Activated T-cell treated with anti-CD3 and anti-CD28 coated beads for 1 hour (primary cell): ENCODE results near the gene MADD.

ENCODE experiments used
- DNase-seq: peaks from one replicate; pipeline ENCODE4 v3.0.0-alpha.2; 2020; ENCODE audit warnings: low read depth

The MADD gene

GRCh38 chr11:47340010-47340409, 70.1 kb downstream of the MADD start:
- DNase-seq = no peak

DNA sequence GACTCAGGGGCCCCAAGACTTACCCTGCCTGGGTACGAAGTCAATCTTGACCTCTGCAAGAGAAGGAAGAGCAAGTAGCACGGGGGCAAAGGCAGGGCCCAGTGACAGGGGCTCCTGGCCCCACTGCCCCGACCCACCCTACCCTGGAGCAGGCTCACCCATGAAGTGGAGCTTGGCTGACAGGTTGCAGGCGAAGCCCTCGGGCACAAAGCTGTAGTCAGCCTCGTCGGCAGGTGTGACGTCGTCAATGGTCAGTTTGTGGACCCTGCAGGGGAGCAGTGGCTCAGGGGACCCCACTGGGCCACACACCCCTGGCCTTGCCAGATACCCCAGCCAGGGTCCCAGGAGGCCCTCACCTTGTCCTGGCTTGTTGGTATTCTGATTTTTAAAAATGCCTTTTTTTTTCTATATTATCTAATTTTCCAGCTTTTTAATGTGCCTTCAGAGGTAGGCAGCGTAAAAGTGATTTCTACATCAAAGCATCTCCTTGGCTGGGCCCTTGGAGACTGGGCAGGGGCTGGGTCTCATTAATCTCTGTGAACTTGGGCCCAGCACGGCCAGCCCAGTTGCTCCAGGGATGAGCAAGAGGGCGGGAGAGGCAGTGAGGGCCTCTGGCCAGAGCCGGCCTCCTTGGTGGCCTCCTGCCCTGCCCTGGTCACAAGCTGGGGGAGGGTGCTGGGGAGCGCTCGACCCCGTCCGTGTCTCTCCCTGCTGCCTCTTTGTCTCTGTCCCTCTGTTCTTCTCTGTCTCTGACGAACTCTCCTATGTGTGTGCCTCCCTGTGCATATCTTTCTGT, 71.2 kb downstream of the MADD start:
- DNase-seq = no peak

- DNase-seq = no peak
Observed at GRCh38 chr11:47342036-47342803, 72.3 kb downstream of the MADD start.

GRCh38 chr11:47342854-47343253, 72.9 kb downstream of the MADD start:
- DNase-seq = no peak

DNA sequence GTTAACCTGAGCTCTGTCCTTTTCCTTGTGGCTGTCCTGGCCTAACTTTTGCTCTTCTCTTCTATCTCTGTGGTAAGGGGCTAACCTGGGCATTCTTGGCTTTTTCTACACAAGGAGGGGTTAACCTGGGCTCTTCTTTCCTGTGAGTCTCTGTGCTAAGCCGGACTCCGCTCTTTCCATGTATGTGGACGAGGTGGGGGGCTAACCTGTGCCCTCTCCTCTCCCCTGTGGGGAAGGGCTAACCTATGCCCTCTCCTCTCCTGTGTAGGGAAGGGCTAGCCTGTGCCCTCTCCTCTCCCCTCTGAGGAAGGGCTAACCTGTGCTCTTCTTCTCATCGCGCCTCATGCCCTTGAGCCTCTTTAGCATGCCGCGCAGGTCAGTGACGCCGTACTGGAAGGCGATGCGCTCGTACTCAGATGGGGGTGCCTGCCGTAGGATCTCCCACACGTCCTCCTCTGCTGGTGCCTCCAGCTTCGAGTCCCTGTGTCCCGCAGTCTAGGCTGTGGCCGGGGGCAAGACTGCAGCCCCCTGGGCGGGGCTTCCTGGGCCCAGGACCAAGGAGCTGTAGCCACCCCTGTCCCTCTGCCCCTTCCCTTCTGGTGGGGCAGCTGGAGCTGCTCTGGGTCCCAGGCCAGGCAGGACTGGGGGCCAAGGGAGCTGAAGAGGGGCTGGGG, 76.1 kb downstream of the MADD start:
- DNase-seq = no peak

DNA sequence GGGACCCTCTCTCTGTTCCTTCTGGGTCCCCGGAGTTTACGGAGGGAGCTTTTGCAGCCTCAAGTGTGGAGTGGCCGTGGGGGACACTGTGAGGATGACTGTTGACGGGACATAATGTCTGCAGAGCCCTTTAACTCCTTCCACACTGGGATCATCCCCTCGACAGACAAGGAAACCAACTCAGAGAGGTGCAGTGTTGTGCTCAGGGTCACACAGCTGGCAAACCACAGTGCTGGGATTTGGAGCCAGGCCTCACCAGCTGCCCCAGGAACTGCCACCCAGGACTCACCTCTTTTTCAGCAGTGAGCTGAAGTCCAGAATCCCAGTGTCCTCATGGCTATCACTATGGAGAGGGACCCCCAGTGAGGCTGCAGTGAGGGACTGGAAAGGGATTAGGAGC, 77.2 kb downstream of the MADD start:
- DNase-seq = no peak

DNA sequence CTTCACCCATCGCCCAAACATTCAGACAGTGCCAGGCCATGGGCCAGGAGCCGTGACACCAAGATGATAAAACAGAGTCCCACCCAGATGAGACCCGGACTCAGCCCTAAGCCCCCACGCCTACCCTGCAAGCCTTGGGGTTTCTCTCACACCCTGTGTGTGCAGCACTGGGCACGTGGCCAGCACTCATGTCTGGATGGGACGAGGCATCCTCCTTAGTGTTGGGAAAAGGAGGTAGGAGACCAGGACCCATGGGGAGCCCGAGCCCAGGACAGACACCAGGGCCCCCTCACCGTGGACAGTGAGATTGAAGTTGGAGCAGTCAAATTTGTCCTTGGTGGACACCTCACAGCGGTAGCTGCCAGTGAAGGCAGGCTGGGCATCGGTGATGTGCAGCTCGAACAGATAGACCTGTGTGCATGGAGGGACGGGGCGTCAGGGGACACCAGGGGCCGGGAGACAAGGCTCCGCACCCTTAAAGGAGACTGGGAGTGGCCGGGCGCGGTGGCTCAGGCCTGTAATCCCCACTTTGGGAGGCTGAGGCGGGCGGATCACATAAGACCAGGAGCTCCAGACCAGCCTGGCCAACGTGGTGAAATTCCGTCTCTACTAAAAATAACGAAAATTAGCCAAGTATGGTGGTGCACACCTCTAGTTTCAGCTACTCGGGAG, 78.3 kb downstream of the MADD start:
- DNase-seq = no peak

- no peak for DNase-seq
Observed at GRCh38 chr11:47348859-47349258, 78.9 kb downstream of the MADD start.

DNA sequence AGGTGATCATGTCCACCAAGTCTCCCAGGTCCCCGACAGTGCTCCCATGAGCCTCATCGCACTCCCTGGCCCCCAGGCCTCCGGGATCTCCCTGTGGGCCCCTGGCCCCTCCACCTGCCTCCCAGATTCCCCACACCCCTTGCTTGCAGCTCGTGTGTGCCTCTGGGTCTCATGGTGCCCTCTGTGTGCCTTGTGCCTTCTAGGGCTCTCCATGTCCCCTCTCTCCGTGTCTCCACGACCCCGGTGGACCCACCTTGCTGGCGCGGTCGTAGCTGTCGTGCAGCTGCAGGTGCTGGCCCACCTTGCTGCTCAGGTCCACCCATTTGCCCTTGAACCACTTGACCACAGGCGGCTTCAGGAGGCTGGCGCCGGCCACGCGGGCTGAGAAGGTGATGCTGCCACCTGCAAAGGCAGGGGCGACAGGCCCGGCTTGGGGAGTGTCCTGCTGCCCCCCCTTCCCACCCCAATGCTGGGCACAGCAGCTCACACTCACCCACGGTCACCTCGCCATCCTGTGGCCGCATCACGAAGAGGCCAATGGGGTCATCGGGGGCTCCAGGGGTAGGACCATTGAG, 79.7 kb downstream of the MADD start:
- DNase-seq = no peak

DNA sequence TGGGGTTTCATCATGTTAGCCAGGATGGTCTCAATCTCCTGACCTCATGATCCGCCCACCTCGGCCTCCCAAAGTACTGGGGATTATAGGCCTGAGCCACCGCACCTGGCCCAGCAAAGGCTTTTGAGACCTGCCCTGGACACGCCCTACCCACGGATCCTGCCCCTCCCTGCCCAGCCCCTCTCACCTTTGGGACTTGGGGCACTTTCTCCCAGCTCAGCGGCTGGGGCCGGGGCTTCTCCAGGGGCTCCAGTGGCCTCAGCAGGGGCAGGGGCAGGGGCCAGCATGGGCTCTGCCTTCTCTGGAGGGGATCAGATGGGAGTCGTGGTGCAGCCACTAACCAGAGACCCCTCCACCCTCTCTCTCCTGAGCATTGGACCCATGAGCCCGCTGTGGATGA, 80.4 kb downstream of the MADD start:
- no peak for DNase-seq

DNA sequence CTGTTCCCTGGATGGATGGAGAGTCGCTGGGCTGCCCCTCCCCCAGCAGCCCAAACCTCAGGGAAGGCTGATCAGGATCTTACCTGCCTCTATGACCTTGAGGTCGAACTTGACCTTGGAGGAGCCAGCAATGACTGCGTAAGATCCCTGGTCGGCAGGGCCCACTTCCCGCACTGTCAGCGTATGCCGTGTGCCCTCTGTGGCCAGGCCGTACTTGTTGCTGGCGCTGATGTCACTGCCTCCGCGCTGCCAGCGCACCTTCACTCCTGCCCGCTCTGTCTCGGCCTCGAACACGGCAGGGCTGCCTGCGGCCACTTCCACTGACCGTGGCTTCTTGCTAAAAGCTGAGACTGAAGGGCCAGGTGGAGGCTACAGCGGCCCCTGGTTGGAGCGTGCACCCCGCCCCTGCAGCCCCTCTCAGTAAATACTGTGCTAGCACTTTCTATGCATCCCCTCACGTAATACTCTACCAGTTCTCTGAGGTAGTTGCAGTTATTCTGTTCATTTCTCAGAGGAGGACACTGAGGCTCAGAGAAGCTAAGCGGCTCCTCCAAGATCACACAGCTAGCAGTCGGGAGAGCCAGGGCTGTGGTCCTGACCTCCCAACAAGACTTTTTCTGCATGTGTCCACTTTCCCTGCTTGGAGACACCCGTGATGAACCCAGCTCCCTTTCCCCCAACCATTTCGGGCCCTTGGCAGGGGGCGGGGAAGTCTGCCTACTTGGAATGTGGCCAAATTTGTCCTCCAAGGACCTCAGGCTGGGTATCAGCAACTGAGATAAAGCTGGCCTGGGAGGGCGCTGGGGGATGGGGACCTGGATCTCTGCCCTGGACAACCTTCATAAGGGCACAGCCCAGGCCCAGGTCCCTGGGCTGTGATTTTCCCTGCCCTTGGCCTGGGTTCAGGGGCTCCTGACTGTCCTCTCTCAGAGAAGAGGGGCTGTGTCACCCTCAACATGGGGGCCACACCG, 81.5 kb downstream of the MADD start:
- no peak for DNase-seq

- no peak for DNase-seq
Observed at GRCh38 chr11:47352556-47352955, 82.6 kb downstream of the MADD start, which contains the start of gene MYBPC3. Gene MYBPC3, minus strand, starts transcription at chr11:47352702. Its CDS starts 55 bp downstream, at chr11:47352647.

- no peak for DNase-seq
Observed at GRCh38 chr11:47353978-47354774, 84.2 kb downstream of the MADD start.

DNA sequence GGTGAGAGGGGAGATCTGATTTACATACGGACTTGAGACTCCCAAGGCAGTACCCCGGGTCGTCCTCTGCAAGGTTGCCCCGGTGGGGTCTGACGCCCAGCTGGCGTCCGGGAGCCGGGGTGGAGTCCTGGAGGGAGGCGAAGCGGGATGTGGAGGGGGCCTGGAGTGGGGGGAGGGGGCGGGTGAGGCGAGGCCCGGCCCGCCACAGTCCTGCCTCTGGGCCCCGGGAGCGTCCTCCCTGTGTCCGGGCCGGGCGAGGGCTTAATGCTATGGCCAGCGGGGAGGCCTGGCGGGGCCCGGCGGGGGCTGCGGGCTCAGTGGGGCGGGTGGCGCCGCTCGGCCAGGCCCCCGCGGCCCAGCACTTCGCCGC, 85.0 kb downstream of the MADD start:
- no peak for DNase-seq

DNA sequence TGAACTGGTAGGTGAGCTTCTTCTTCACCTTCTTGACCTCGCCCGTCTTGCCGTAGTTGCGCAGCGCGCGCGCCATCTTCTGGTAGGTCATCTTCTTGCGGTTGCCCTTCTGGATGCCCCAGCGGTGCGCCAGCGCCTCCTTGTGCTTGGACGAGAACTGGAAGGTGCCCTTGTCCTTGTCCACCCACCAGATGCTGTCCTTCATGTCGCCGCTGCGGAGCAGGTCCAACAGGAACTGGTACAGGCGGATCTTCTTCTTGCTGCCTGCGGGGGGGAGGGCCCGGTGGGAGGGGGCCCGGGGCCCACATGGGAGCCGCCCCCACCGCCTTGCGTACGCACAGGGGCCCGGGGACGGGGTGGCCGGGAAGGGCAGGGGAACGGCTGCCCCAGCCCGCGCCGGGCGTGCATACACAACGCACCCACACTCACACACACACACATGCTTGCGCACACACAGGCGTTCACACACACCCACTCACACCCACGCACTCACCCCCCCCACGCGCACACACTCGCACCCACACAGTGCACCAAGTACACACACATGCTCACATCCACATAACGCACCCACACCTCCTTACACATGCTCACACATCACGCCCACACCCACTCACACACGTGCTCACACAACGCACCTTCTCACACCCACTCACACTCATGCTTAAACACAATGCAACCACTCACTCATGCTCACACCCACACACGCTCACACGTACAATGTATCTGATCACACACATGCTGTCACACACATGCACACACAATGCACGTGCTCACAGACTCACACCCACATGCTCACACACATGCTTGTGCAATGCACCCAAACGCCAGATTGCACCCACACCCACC, 85.6 kb downstream of the MADD start:
- no peak for DNase-seq

DNA sequence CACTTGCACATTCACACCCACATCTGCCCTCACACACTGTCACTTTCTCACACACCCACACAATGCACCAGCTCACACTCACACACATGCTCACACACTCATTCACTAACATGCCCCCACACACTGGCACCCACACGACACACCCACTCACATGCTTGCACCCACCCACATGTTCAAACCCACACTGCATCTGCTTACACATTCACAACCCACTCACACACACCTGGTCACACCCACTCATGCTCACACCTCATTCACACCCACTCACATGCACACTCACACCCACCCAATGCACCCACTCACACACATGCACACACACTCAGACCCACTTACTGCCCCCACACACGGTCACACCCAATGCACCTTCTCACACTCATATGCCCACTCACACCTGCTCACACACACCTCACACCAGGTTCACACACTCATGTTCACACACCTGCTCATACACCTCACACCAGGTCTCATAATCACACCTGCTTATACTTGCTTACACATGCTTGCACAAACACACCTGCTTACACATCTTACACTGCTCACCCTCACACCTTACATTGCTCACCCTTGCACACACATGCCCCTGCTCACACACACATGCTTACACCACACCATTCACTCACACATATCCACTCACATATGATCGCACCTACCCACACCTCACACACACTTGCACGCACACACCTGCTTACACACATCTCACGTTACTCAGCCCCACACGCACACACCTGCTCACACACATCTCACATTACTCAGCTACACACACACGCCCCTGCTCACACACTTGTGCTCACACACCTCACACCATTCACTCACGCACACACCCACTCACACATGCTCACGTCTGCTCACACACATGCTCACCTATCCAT, 86.4 kb downstream of the MADD start:
- no peak for DNase-seq

DNA sequence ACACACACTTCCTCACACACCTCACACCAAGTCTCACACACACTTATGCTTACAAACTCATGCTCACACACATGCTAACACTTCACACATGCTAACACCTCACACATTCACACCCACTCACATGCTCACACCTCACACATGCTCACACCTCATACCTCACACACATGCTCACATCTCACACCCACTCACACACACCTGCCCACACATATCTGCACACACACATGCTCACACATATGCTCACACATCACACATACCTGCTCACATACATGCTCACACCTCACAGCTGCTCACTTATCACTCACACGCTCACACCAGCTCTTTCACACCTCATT, 87.0 kb downstream of the MADD start:
- DNase-seq = no peak
